ENCODE data around the gene ZSCAN10. TPM values are rescaled to one million over a fixed set of nuclear protein-coding genes. Genes with fewer than 3 reads are reported as not detected.

Gene ZSCAN10
- total and polyA plus RNA-seq, 2 donors (not counting 1 experiment from before 2014, with no cell fraction given), result 0.02 TPM; not detected in 1

DNA sequence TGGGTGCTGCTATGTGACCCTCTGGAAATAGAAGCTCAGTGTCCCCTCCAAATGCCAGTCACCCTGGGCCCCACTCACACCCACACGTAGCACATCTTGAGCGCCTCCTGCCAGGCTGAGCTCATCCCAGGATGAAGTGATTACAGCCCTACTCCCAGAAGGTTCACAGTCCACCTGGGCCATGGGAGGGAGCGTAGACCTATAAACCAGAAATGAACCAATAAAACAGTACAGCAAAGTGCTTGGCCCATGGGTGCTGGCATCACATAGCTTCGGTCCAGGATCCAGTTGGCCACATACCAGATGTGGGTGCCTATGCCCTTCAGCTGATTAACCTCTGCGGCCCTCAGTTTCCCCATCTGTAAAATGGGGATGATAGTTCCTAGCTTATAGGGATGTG lies 60.2 kb downstream of the ZSCAN10 start:
- H4K20me1 ChIP-seq (ENCODE audit: control insufficient read depth, extremely low read depth, insufficient read depth, low read length), result no peaks in the 10 kb centered on the region

More for the DNA sequence above, 60.2 kb downstream of the ZSCAN10 start:
- no peak for TF ChIP-seq EZH2 (IDR thresholded peaks at IDR 0.05; ENCODE audit: low read length, missing control alignments)
- TF ChIP-seq, protein P1, sequence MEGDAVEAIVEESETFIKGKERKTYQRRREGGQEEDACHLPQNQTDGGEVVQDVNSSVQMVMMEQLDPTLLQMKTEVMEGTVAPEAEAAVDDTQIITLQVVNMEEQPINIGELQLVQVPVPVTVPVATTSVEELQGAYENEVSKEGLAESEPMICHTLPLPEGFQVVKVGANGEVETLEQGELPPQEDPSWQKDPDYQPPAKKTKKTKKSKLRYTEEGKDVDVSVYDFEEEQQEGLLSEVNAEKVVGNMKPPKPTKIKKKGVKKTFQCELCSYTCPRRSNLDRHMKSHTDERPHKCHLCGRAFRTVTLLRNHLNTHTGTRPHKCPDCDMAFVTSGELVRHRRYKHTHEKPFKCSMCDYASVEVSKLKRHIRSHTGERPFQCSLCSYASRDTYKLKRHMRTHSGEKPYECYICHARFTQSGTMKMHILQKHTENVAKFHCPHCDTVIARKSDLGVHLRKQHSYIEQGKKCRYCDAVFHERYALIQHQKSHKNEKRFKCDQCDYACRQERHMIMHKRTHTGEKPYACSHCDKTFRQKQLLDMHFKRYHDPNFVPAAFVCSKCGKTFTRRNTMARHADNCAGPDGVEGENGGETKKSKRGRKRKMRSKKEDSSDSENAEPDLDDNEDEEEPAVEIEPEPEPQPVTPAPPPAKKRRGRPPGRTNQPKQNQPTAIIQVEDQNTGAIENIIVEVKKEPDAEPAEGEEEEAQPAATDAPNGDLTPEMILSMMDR (conservative IDR thresholded peaks at IDR 0.05 in 1 of 2, IDR thresholded peaks at IDR 0.05 in 1 of 2; ENCODE audit: low read depth in 1 of 2, low read length in 2 of 2), result no peak
- H3K36me3 ChIP-seq (ENCODE audit: control insufficient read depth, insufficient read depth, low read length), result no peaks in the 10 kb centered on the region
- H3K27me3 ChIP-seq (ENCODE audit: control insufficient read depth, insufficient read depth, low read length), result peaks cover 44% of the 10 kb centered on the region
- no peak overlapping the region for H3K9ac ChIP-seq (ENCODE audit: insufficient read depth, low read length)
- H2AFZ ChIP-seq (ENCODE audit: low read length), result no peak overlapping the region
- H3K79me2 ChIP-seq (ENCODE audit: control insufficient read depth, insufficient read depth, low read length), result no peaks in the 10 kb centered on the region
- no peak overlapping the region for H3K4me2 ChIP-seq (ENCODE audit: extremely low read depth, insufficient read depth, low read length)
- H3K4me1 ChIP-seq (ENCODE audit: control insufficient read depth, extremely low read depth, insufficient read depth, low read length), result no peaks in the 10 kb centered on the region
- H3K27ac ChIP-seq (ENCODE audit: insufficient read depth, low read length), result no peak overlapping the region
- H3K9me3 ChIP-seq (ENCODE audit: control insufficient read depth, insufficient read depth, low read depth, low read length), result no peaks in the 10 kb centered on the region
- H3K4me3 ChIP-seq (replicated peaks in 1 of 4; ENCODE audit: control extremely low read depth in 1 of 4, insufficient read depth in 1 of 4, low read depth in 3 of 4, low read length in 4 of 4), result no peak overlapping the region
- DNase-seq (ENCODE audit: low read depth in 2 of 2), result no peak

Other genes with a start within 250 kb of the ZSCAN10 start
- gene PRSS22, start 241.1 kb downstream of the ZSCAN10 start, total RNA-seq, result 0.17 TPM in 1 of 2 replicates, not detected in the other
- gene PRSS22, start 241.1 kb downstream of the ZSCAN10 start, polyA plus RNA-seq, result not detected in 2 replicates
- gene FLYWCH2, start 216.1 kb downstream of the ZSCAN10 start, total RNA-seq, result 55.2 and 56.8 TPM in 2 replicates
- gene FLYWCH2, start 216.1 kb downstream of the ZSCAN10 start, polyA plus RNA-seq, result 18.1 and 21.2 TPM in 2 replicates
- 44.4 and 58.5 TPM in 2 replicates for gene FLYWCH1, start 187.4 kb downstream of the ZSCAN10 start, total RNA-seq
- gene FLYWCH1, start 187.4 kb downstream of the ZSCAN10 start, polyA plus RNA-seq, result 12.0 and 16.4 TPM in 2 replicates
- gene KREMEN2, start 135.0 kb downstream of the ZSCAN10 start, total RNA-seq, result not detected in 2 replicates
- not detected in 2 replicates for gene KREMEN2, start 135.0 kb downstream of the ZSCAN10 start, polyA plus RNA-seq
- gene PAQR4, start 129.9 kb downstream of the ZSCAN10 start, total RNA-seq, result 1.0 and 1.5 TPM in 2 replicates
- 3.0 and 8.7 TPM in 2 replicates for gene PAQR4, start 129.9 kb downstream of the ZSCAN10 start, polyA plus RNA-seq
- 0.26 and 1.2 TPM in 2 replicates for gene PKMYT1, start 118.8 kb downstream of the ZSCAN10 start, total RNA-seq
- gene PKMYT1, start 118.8 kb downstream of the ZSCAN10 start, polyA plus RNA-seq, result 2.7 and 8.3 TPM in 2 replicates
- gene CLDN9, start 86.4 kb downstream of the ZSCAN10 start, total RNA-seq, result not detected in 2 replicates
- gene CLDN9, start 86.4 kb downstream of the ZSCAN10 start, polyA plus RNA-seq, result not detected in 2 replicates
- gene CLDN6, start 81.1 kb downstream of the ZSCAN10 start, total RNA-seq, result 0.26 TPM in 1 of 2 replicates, not detected in the other
- gene CLDN6, start 81.1 kb downstream of the ZSCAN10 start, polyA plus RNA-seq, result 0.03 TPM in 1 of 2 replicates, not detected in the other
- 159 and 196 TPM in 2 replicates for gene TNFRSF12A, start 78.9 kb downstream of the ZSCAN10 start, total RNA-seq
- 80.7 and 110 TPM in 2 replicates for gene TNFRSF12A, start 78.9 kb downstream of the ZSCAN10 start, polyA plus RNA-seq
- 36.0 and 75.5 TPM in 2 replicates for gene HCFC1R1, start 75.4 kb downstream of the ZSCAN10 start, total RNA-seq
- 44.9 and 58.0 TPM in 2 replicates for gene HCFC1R1, start 75.4 kb downstream of the ZSCAN10 start, polyA plus RNA-seq
- gene THOC6, start 75.3 kb downstream of the ZSCAN10 start, total RNA-seq, result 25.4 and 26.6 TPM in 2 replicates
- gene THOC6, start 75.3 kb downstream of the ZSCAN10 start, polyA plus RNA-seq, result 17.6 and 19.7 TPM in 2 replicates
- gene BICDL2, start 62.4 kb downstream of the ZSCAN10 start, total RNA-seq, result not detected in 2 replicates
- 0.05 TPM in 1 of 2 replicates, not detected in the other for gene BICDL2, start 62.4 kb downstream of the ZSCAN10 start, polyA plus RNA-seq
- not detected in 2 replicates for gene MMP25, start 52.7 kb downstream of the ZSCAN10 start, total RNA-seq
- 0.02 and 0.03 TPM in 2 replicates for gene MMP25, start 52.7 kb downstream of the ZSCAN10 start, polyA plus RNA-seq
- gene IL32, start 33.7 kb downstream of the ZSCAN10 start, total RNA-seq, result 4.4 and 5.1 TPM in 2 replicates
- gene IL32, start 33.7 kb downstream of the ZSCAN10 start, polyA plus RNA-seq, result 1.4 and 4.1 TPM in 2 replicates
- gene ZNF205, start 13.3 kb upstream of the ZSCAN10 start, total RNA-seq, result 16.0 and 16.4 TPM in 2 replicates
- gene ZNF205, start 13.3 kb upstream of the ZSCAN10 start, polyA plus RNA-seq, result 3.4 and 4.4 TPM in 2 replicates
- gene ZNF213, start 35.7 kb upstream of the ZSCAN10 start, total RNA-seq, result 5.9 and 8.8 TPM in 2 replicates
- gene ZNF213, start 35.7 kb upstream of the ZSCAN10 start, polyA plus RNA-seq, result 0.43 and 0.52 TPM in 2 replicates
- not detected in 2 replicates for gene OR1F1, start 88.9 kb upstream of the ZSCAN10 start, total RNA-seq
- gene OR1F1, start 88.9 kb upstream of the ZSCAN10 start, polyA plus RNA-seq, result 0.07 and 0.23 TPM in 2 replicates
- gene ZNF200, start 135.9 kb upstream of the ZSCAN10 start, total RNA-seq, result 8.0 and 8.1 TPM in 2 replicates
- 5.1 and 5.9 TPM in 2 replicates for gene ZNF200, start 135.9 kb upstream of the ZSCAN10 start, polyA plus RNA-seq
- under 0.01 and 0.17 TPM in 2 replicates for gene MEFV, start 157.3 kb upstream of the ZSCAN10 start, total RNA-seq
- gene MEFV, start 157.3 kb upstream of the ZSCAN10 start, polyA plus RNA-seq, result not detected in 2 replicates
- 37.3 and 47.5 TPM in 2 replicates for gene ZNF263, start 184.2 kb upstream of the ZSCAN10 start, total RNA-seq
- 9.9 and 11.1 TPM in 2 replicates for gene ZNF263, start 184.2 kb upstream of the ZSCAN10 start, polyA plus RNA-seq
- 9.2 and 9.6 TPM in 2 replicates for gene TIGD7, start 206.1 kb upstream of the ZSCAN10 start, total RNA-seq
- 2.2 and 2.9 TPM in 2 replicates for gene TIGD7, start 206.1 kb upstream of the ZSCAN10 start, polyA plus RNA-seq
- 19.3 and 24.3 TPM in 2 replicates for gene ZNF75A, start 206.2 kb upstream of the ZSCAN10 start, total RNA-seq
- 13.4 and 14.4 TPM in 2 replicates for gene ZNF75A, start 206.2 kb upstream of the ZSCAN10 start, polyA plus RNA-seq